Adrenal gland (tissue), 5 donors: ENCODE measurements around the gene SLC16A10.

Experiments used
- POLR2A ChIP-seq, 2 donors: fragments of 450-650 bp; IDR thresholded peaks; one replicate each; pipeline ENCODE4 v1.6.1; 2017; ENCODE audit warnings: antibody characterized with exemption in 2 of 2, mild to moderate bottlenecking in 2 of 2, moderate library complexity in 1 of 2
- TF ChIP-seq, protein P1 (sequence below), 6 experiments: fragments of 450-650 bp in 4 of 6; fragments of 200-600 bp in 2 of 6; sonication (generic) in 1 of 6; IDR thresholded peaks; 1 replicate in 5 of 6; 2 replicates in 1 of 6; pipeline versions ENCODE4 v1.5.1 to v1.8.0; 2016 to 2021; ENCODE audit warnings: antibody characterized with exemption in 6 of 6, mild to moderate bottlenecking in 2 of 6, moderate library complexity in 1 of 6
- donor health status: DM: no; HTN: no; CAD: no.

DNA sequence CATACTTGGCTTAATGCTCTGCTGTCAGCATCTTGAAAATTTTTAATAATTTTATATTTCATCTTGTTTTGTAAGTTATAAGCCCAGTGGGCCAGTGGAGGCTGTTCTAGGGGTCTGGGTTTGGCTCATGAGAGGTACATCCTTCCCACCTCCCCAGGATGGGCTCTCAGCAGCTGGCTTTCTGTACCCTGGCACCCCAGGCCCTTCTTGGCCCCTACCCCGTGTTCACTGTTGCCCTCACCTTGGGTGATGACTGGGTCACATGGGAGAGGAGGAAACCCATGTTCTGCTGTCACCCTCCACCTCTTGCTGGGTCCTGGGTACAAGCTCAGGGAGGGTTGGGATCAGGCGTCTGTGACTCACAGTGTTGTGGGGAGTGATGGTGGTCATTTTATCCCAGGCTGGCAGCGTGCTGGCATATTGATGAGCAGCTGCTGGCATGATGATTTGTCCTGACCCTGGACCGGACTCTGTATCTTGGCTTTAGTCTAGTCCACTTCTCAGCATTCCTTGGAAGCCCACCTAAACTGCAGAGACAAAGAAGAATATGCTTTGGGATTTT lies 34.6 kb downstream of the SLC16A10 start:
- TF ChIP-seq, protein P1, sequence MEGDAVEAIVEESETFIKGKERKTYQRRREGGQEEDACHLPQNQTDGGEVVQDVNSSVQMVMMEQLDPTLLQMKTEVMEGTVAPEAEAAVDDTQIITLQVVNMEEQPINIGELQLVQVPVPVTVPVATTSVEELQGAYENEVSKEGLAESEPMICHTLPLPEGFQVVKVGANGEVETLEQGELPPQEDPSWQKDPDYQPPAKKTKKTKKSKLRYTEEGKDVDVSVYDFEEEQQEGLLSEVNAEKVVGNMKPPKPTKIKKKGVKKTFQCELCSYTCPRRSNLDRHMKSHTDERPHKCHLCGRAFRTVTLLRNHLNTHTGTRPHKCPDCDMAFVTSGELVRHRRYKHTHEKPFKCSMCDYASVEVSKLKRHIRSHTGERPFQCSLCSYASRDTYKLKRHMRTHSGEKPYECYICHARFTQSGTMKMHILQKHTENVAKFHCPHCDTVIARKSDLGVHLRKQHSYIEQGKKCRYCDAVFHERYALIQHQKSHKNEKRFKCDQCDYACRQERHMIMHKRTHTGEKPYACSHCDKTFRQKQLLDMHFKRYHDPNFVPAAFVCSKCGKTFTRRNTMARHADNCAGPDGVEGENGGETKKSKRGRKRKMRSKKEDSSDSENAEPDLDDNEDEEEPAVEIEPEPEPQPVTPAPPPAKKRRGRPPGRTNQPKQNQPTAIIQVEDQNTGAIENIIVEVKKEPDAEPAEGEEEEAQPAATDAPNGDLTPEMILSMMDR (IDR thresholded peaks at IDR 0.05), result no peak
- TF ChIP-seq POLR2A (IDR thresholded peaks at IDR 0.05), result no peak
